Thymus (tissue), 11 donors: ENCODE results near the gene DPP6. TPM values are rescaled to one million over a fixed set of nuclear protein-coding genes. Genes with fewer than 3 reads are reported as not detected.
"Not testable (repeated sequence)": the region's sequence is repeated elsewhere in the genome, so short reads cannot be mapped to it uniquely, and the experiment has no call there.

Experiments
- DNase-seq, 9 donors: peaks; one replicate each; pipeline ENCODE4 v3.0.0-alpha.2; 2013; ENCODE audit warnings: low spot score in 9 of 9, low read depth in 6 of 9, missing footprints in 1 of 9
- H3K27ac ChIP-seq, 2 donors: one replicate each; pipeline ENCODE4 v1.5.1; 2013; ENCODE audit warnings: control low read depth in 1 of 2, low read depth in 1 of 2, low read length in 1 of 2, mild to moderate bottlenecking in 1 of 2, moderate library complexity in 1 of 2
- H3K27me3 ChIP-seq, 2 donors: one replicate each; pipeline ENCODE4 v1.5.1; 2013; ENCODE audit warnings: low read length in 1 of 2; ENCODE audit not compliant: control insufficient read depth in 2 of 2, insufficient read depth in 1 of 2
- H3K36me3 ChIP-seq, 2 donors: one replicate each; pipeline ENCODE4 v1.5.1; 2013; ENCODE audit warnings: low read length in 1 of 2, mild to moderate bottlenecking in 1 of 2, moderate library complexity in 1 of 2; ENCODE audit not compliant: control insufficient read depth in 2 of 2, insufficient read depth in 2 of 2
- H3K4me1 ChIP-seq, 2 donors: one replicate each; pipeline ENCODE4 v1.5.1; 2013; ENCODE audit warnings: low read length in 2 of 2; ENCODE audit not compliant: control insufficient read depth in 2 of 2, insufficient read depth in 2 of 2
- H3K4me3 ChIP-seq, 2 donors: one replicate each; pipeline ENCODE4 v1.5.1; 2013; ENCODE audit warnings: low read length in 2 of 2, control low read depth in 1 of 2, mild to moderate bottlenecking in 1 of 2
- H3K9me3 ChIP-seq, 2 donors: one replicate each; pipeline ENCODE4 v1.5.1; 2013; ENCODE audit warnings: low read length in 1 of 2, mild to moderate bottlenecking in 1 of 2; ENCODE audit not compliant: control insufficient read depth in 2 of 2, insufficient read depth in 1 of 2
- WGBS: extraction: QIAGEN DNeasy Blood & Tissue Kit; methylation state at CpG from one replicate; pipeline ENCODE4 v1.1.7; 2013; 5-methylcytosine and 5-hydroxymethylcytosine counted together
- polyA plus RNA-seq: library from polyadenylated mRNA; stranded (reverse); fragments of 200-250 nt; gene quantifications from one replicate; pipeline ENCODE4 v1.2.3, GENCODE V29; 2013
- total RNA-seq: library from RNA; stranded (reverse); fragments of 120-200 nt; gene quantifications from one replicate; pipeline ENCODE4 v1.2.4, GENCODE V29; 2013
- donor health status: healthy.

The DPP6 gene
- total and polyA plus RNA-seq, 2 donors = 0.75 to 4.5 TPM

- Histone ChIP-seq H3K27me3 (peaks cover 2% of the 10 kb centered on the region in 2 donors), H3K36me3 (peaks cover 0 to 6% of the 10 kb centered on the region in 2 donors), H3K9me3 (peaks cover 0 to 2% of the 10 kb centered on the region in 2 donors), H3K4me1 (peaks cover 11 to 18% of the 10 kb centered on the region in 2 donors), H3K4me3 (peak overlapping the region; percentile 71 to 85), H3K27ac (peak overlapping the region; percentile 97)
- under 1% methylated on average over 5 of the region's 5 CpGs for WGBS
- peak; percentile 60 to 95 (median 86) for DNase-seq
These were observed 875.5 kb downstream of the DPP6 start for GRCh38 chr7:154927624-154928125.

- 6% methylated on average over 17 of the region's 17 CpGs for WGBS
- Histone ChIP-seq H3K9me3 (peaks cover 0 to 6% of the 10 kb centered on the region in 2 donors), H3K36me3 (peaks cover 0 to 6% of the 10 kb centered on the region in 2 donors), H3K27ac (peak overlapping the region; percentile 97), H3K4me3 (peak overlapping the region; percentile 71 to 85), H3K27me3 (peaks cover 2% of the 10 kb centered on the region in 2 donors), H3K4me1 (peaks cover 11 to 18% of the 10 kb centered on the region in 2 donors)
- peak; percentile 84 to 100 (median 98) for DNase-seq
These were observed 876.2 kb downstream of the DPP6 start for GRCh38 chr7:154928136-154929005.

- Histone ChIP-seq H3K27ac (peak overlapping the region in 1 of 2 donors; percentile 97), H3K4me3 (peak overlapping the region; percentile 71 to 85), H3K27me3 (peaks cover 2% of the 10 kb centered on the region in 2 donors), H3K9me3 (peaks cover 4 to 14% of the 10 kb centered on the region in 2 donors), H3K36me3 (peaks cover 0 to 6% of the 10 kb centered on the region in 2 donors), H3K4me1 (peaks cover 11 to 18% of the 10 kb centered on the region in 2 donors)
- WGBS = 75% methylated on average over 9 of the region's 9 CpGs
- peak in 1 of 9 donors; percentile 6 for DNase-seq
These were observed 877.0 kb downstream of the DPP6 start for GRCh38 chr7:154929006-154929726.

- Histone ChIP-seq H3K4me1 (peaks cover 11 to 18% of the 10 kb centered on the region in 2 donors), H3K27ac (no peak overlapping the region), H3K4me3 (no peak overlapping the region), H3K9me3 (peaks cover 7 to 20% of the 10 kb centered on the region in 2 donors), H3K27me3 (no peaks in the 10 kb centered on the region), H3K36me3 (peaks cover 0 to 6% of the 10 kb centered on the region in 2 donors)
- 96% methylated on average over 2 of the region's 2 CpGs for WGBS
- DNase-seq = no peak
These were observed 879.7 kb downstream of the DPP6 start for GRCh38 chr7:154931906-154932305.

DNA sequence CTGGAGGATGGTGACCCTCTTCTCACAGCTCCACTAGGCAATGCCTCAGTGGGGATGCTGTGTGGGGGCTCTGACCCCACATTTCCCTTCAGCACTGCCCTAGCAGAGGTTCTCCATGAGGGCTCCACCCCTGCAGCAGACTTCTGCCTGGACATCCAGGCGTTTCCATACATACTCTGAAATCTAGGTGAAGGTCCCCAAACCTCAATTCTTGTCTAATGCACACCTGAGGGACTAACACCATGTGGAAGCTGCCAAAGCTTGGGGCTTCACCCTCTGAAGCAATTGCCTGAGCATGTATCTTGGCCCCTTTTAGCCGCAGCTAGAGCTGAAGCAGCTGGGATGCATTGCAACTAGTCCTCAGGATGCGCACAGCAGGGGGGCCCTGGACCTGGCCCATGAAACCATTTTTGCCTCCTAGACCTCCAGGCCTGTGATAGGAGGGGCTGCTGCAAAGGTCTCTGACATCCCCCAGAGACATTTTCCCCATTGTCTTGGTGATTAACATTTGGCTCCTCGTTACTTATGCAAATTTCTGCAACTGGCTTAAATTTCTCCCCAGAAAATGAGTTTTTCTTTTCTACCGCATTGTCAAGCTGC is 882.3 kb downstream of the DPP6 start:
- not testable (repeated sequence) for H3K4me3 ChIP-seq, H3K27ac ChIP-seq, DNase-seq, H3K27me3 ChIP-seq, H3K36me3 ChIP-seq, H3K4me1 ChIP-seq
- 96% methylated on average over 5 of the region's 5 CpGs for WGBS
- peaks cover 7 to 20% of the 10 kb centered on the region in 2 donors for H3K9me3 ChIP-seq

DNA sequence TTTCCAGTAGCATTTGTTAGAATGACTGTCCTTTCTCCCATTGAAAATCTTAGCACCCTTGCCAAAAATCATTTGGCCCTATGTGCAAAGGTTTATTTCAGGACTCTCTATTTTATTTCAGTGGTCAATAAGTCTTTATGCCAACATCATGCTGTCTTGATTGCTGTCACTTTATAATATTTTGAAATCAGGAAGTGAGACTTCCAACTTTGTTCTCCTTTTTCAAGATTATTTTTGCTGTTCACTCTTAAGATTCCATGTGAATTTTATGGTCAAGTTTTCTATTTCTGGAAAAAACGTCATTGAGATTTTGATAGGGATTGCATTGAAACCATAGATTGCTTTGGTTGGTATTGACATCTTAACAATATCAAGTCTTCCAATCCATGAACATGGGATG is 885.6 kb downstream of the DPP6 start:
- no peak for DNase-seq
- WGBS = 95% methylated on average over 1 of the region's 1 CpG
- Histone ChIP-seq H3K36me3 (peaks cover 0 to 5% of the 10 kb centered on the region in 2 donors), H3K27me3 (no peaks in the 10 kb centered on the region), H3K4me3 (no peak overlapping the region), H3K27ac (no peak overlapping the region), H3K9me3 (peaks cover 7 to 16% of the 10 kb centered on the region in 2 donors), H3K4me1 (no peaks in the 10 kb centered on the region)

DNA sequence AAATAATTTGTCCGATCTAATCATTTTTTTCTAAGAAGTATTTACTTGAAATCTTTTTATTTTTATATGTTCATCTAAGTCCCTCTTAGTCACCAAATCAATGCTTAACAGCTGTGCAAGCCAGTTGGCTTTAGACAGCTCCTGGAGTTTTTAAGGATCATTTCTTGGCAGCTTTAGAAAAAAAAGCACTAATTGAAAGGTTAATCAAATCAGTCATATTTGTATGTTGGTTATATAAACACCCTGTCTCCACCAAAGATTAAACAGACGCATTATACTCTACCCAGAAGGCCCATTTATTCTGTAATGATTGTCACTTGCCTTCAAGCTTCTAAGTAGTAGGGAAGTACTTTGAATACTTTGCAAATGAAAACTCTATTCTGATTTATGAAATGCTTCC is 890.5 kb downstream of the DPP6 start:
- Histone ChIP-seq H3K4me3 (no peak overlapping the region), H3K4me1 (no peaks in the 10 kb centered on the region), H3K9me3 (no peaks in the 10 kb centered on the region), H3K27me3 (no peaks in the 10 kb centered on the region), H3K36me3 (peaks cover 37 to 41% of the 10 kb centered on the region in 2 donors), H3K27ac (no peak overlapping the region)
- DNase-seq = no peak
- WGBS = 98% methylated on average over 2 of the region's 2 CpGs
